SK-N-SH treated with all-trans-retinoic acid at 6 μM for 48 hours (cell line): ENCODE results near the gene RASSF9.

Experiments used
- ATAC-seq: fragments of 200-7000 bp; cut with Tn5 transposase; 3 replicates; pipeline ENCODE4 v1.9.1; 2020; ENCODE audit warnings: mild to moderate bottlenecking, moderate library complexity
- ARNTL ChIP-seq: fragments of 450-650 bp; formaldehyde crosslinking; IDR thresholded peaks from 2 replicates; pipeline ENCODE4 v1.5.0; 2020; ENCODE audit warnings: low read depth, mild to moderate bottlenecking, moderate library complexity, borderline replicate concordance
- BACH2 ChIP-seq: fragments of 250-450 bp; sonication (Bioruptor Pico); IDR thresholded peaks from 2 replicates; pipeline ENCODE4 v1.9.0; 2021; ENCODE audit warnings: mild to moderate bottlenecking, borderline replicate concordance
- CSDC2 ChIP-seq: fragments of 250-450 bp; sonication (Bioruptor Pico); IDR thresholded peaks from 2 replicates; pipeline ENCODE4 v1.5.0; 2020; ENCODE audit warnings: mild to moderate bottlenecking, moderate library complexity
- ESRRG ChIP-seq: fragments of 250-450 bp; sonication (Bioruptor Pico); IDR thresholded peaks from 2 replicates; pipeline ENCODE4 v1.6.1; 2021; ENCODE audit warnings: mild to moderate bottlenecking
- GLIS3 ChIP-seq: fragments of 250-450 bp; sonication (Bioruptor Pico); IDR thresholded peaks from 2 replicates; pipeline ENCODE4 v1.5.0; 2020; ENCODE audit warnings: mild to moderate bottlenecking, moderate library complexity
- ISL1 ChIP-seq: fragments of 250-450 bp; sonication (Bioruptor Pico); IDR thresholded peaks from 2 replicates; pipeline ENCODE4 v2.1.2; 2022; ENCODE audit warnings: mild to moderate bottlenecking, moderate library complexity
- OSR1 ChIP-seq: fragments of 250-450 bp; sonication (Bioruptor Pico); IDR thresholded peaks from 2 replicates; pipeline ENCODE4 v1.8.0; 2022; ENCODE audit warnings: moderate library complexity, mild to moderate bottlenecking, inconsistent platforms
- PPARA ChIP-seq: fragments of 250-450 bp; sonication (Bioruptor Pico); IDR thresholded peaks from 2 replicates; pipeline ENCODE4 v1.5.0; 2020; ENCODE audit warnings: mild to moderate bottlenecking, borderline replicate concordance
- RARB ChIP-seq: fragments of 250-450 bp; sonication (Bioruptor Pico); IDR thresholded peaks from 2 replicates; pipeline ENCODE4 v1.8.0; 2021; ENCODE audit warnings: mild to moderate bottlenecking, moderate library complexity
- SNAI2 ChIP-seq: fragments of 250-450 bp; sonication (Bioruptor Pico); IDR thresholded peaks from 2 replicates; pipeline ENCODE4 v1.5.0; 2020; ENCODE audit warnings: mild to moderate bottlenecking, moderate library complexity
- TOX ChIP-seq: fragments of 250-450 bp; sonication (Bioruptor Pico); IDR thresholded peaks from 2 replicates; pipeline ENCODE4 v1.8.0; 2021; ENCODE audit warnings: mild to moderate bottlenecking, moderate library complexity, borderline replicate concordance
- ZFP3 ChIP-seq: fragments of 250-450 bp; sonication (Bioruptor Pico); IDR thresholded peaks from 2 replicates; pipeline ENCODE4 v1.5.0; 2020; ENCODE audit warnings: mild to moderate bottlenecking, moderate library complexity
- ZFP30 ChIP-seq: fragments of 450-650 bp; formaldehyde crosslinking; IDR thresholded peaks from 2 replicates; pipeline ENCODE4 v1.5.0; 2022; ENCODE audit warnings: mild to moderate bottlenecking, moderate library complexity
- ZNF565 ChIP-seq: fragments of 450-650 bp; formaldehyde crosslinking; conservative IDR thresholded peaks from 2 replicates; pipeline ENCODE4 v1.5.0; 2020; ENCODE audit warnings: low read depth, mild to moderate bottlenecking, moderate library complexity
- ZNF70 ChIP-seq: fragments of 450-650 bp; formaldehyde crosslinking; IDR thresholded peaks from 2 replicates; pipeline ENCODE4 v1.5.0; 2020; ENCODE audit warnings: mild to moderate bottlenecking, moderate library complexity
- ZNF8 ChIP-seq: fragments of 450-650 bp; formaldehyde crosslinking; IDR thresholded peaks from 2 replicates; pipeline ENCODE4 v1.5.0; 2020; ENCODE audit warnings: mild to moderate bottlenecking, moderate library complexity
- TF ChIP-seq, protein P1 (sequence below): fragments of 250-450 bp; sonication (Bioruptor Pico); IDR thresholded peaks from 2 replicates; pipeline ENCODE4 v1.5.1; 2020; ENCODE audit warnings: low read depth, mild to moderate bottlenecking, moderate library complexity
- TF ChIP-seq, protein P2 (sequence below): fragments of 250-450 bp; sonication (Bioruptor Pico); IDR thresholded peaks from 2 replicates; pipeline ENCODE4 v1.5.0; 2020; ENCODE audit warnings: mild to moderate bottlenecking, moderate library complexity
- TF ChIP-seq, protein P3 (sequence below): fragments of 250-450 bp; sonication (Bioruptor Pico); IDR thresholded peaks from 2 replicates; pipeline ENCODE4 v1.8.0; 2020; ENCODE audit warnings: mild to moderate bottlenecking, moderate library complexity, borderline replicate concordance
- TF ChIP-seq, protein P4 (sequence below): fragments of 250-450 bp; sonication (Bioruptor Pico); IDR thresholded peaks from 2 replicates; pipeline ENCODE4 v1.8.0; 2021; ENCODE audit warnings: low read depth, mild to moderate bottlenecking, moderate library complexity, borderline replicate concordance

The RASSF9 gene

DNA sequence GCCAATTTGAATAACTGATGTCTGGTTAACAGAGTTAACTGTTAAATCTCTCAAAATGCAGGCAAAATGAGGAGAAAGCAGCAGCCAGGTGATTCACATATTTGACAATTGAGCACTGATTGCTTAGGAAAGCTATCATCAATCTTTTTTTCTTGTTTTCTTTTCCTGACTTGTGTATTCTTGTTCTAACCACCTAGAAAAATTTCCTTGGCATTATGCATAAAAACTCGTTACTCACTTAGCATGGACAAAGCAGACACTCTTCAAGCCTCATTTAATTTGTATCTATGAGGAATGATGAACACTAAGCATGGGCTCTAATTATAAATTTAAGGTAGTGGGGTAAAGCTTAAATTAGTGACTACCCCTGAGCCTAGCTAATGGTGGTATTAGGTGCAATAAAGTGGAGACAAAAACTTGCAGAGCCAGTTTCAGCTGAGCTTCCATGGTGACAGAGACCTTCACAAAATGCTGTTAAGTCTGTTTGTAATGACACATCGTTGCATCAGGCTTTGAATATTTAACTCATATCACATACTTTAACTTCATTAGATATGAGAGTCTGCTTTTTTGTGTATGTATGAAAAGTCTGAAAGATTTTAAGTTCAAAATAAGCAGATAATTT is 52.0 kb downstream of the RASSF9 start (continued):
- TF ChIP-seq GLIS3 (CRISPR knock-in tag): no peak
- TF ChIP-seq ZNF70 (CRISPR knock-in tag): no peak

DNA sequence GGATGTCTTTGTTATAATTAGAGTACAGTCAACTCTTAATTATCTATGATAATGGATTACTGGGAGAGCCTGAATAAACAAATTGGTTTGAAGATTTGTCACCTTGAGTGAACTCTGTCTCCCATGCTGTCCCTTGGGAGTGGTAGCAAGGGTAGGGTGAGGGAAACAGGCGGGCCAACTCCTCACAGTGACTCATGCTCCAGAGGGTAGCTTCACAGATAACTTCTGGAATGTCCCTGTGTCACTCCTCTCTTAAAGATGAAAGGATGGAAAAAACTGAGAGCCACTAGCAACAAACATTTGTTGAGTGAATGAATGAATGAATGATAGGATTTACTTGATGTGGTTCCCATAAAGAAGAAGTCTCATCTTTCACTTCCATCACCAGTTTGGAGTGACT is 53.5 kb downstream of the RASSF9 start:
- no peak for ATAC-seq
- no peak for TF ChIP-seq TOX
- no peak for TF ChIP-seq ISL1 (CRISPR knock-in tag)
- no peak for TF ChIP-seq PPARA (CRISPR knock-in tag)
- TF ChIP-seq, protein P1, sequence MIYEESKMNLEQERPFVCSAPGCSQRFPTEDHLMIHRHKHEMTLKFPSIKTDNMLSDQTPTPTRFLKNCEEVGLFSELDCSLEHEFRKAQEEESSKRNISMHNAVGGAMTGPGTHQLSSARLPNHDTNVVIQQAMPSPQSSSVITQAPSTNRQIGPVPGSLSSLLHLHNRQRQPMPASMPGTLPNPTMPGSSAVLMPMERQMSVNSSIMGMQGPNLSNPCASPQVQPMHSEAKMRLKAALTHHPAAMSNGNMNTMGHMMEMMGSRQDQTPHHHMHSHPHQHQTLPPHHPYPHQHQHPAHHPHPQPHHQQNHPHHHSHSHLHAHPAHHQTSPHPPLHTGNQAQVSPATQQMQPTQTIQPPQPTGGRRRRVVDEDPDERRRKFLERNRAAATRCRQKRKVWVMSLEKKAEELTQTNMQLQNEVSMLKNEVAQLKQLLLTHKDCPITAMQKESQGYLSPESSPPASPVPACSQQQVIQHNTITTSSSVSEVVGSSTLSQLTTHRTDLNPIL (CRISPR knock-in tag): no peak
- no peak for TF ChIP-seq SNAI2 (CRISPR knock-in tag)

DNA sequence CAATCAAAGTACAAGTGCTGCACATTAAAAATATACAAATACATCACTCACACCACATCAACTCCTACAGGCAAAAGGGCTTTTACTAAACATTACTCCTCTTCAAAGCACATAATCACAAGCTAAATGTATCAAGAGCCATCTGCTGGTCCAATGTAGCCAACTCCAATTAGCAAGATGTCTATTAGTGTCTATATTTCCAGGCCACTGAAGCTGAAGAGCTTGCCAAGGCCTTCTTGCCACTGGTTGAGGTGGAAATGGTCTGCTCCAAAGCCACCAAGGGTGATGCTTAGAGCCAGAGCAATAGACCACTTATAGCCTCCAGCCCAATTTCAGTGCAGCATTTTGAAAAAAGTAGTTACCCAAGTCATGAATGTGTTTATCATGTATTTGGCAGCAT is 54.4 kb downstream of the RASSF9 start:
- TF ChIP-seq SNAI2 (CRISPR knock-in tag) (no peak), ZNF8 (no peak), PPARA (CRISPR knock-in tag) (no peak), BACH2 (CRISPR knock-in tag) (no peak), OSR1 (no peak), RARB (CRISPR knock-in tag) (no peak), ESRRG (CRISPR knock-in tag) (no peak)
- TF ChIP-seq, protein P2, sequence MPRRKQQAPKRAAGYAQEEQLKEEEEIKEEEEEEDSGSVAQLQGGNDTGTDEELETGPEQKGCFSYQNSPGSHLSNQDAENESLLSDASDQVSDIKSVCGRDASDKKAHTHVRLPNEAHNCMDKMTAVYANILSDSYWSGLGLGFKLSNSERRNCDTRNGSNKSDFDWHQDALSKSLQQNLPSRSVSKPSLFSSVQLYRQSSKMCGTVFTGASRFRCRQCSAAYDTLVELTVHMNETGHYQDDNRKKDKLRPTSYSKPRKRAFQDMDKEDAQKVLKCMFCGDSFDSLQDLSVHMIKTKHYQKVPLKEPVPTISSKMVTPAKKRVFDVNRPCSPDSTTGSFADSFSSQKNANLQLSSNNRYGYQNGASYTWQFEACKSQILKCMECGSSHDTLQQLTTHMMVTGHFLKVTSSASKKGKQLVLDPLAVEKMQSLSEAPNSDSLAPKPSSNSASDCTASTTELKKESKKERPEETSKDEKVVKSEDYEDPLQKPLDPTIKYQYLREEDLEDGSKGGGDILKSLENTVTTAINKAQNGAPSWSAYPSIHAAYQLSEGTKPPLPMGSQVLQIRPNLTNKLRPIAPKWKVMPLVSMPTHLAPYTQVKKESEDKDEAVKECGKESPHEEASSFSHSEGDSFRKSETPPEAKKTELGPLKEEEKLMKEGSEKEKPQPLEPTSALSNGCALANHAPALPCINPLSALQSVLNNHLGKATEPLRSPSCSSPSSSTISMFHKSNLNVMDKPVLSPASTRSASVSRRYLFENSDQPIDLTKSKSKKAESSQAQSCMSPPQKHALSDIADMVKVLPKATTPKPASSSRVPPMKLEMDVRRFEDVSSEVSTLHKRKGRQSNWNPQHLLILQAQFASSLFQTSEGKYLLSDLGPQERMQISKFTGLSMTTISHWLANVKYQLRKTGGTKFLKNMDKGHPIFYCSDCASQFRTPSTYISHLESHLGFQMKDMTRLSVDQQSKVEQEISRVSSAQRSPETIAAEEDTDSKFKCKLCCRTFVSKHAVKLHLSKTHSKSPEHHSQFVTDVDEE (CRISPR knock-in tag): no peak
- TF ChIP-seq, protein P3, sequence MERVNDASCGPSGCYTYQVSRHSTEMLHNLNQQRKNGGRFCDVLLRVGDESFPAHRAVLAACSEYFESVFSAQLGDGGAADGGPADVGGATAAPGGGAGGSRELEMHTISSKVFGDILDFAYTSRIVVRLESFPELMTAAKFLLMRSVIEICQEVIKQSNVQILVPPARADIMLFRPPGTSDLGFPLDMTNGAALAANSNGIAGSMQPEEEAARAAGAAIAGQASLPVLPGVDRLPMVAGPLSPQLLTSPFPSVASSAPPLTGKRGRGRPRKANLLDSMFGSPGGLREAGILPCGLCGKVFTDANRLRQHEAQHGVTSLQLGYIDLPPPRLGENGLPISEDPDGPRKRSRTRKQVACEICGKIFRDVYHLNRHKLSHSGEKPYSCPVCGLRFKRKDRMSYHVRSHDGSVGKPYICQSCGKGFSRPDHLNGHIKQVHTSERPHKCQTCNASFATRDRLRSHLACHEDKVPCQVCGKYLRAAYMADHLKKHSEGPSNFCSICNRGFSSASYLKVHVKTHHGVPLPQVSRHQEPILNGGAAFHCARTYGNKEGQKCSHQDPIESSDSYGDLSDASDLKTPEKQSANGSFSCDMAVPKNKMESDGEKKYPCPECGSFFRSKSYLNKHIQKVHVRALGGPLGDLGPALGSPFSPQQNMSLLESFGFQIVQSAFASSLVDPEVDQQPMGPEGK (CRISPR knock-in tag): no peak
- ATAC-seq: no peak

DNA sequence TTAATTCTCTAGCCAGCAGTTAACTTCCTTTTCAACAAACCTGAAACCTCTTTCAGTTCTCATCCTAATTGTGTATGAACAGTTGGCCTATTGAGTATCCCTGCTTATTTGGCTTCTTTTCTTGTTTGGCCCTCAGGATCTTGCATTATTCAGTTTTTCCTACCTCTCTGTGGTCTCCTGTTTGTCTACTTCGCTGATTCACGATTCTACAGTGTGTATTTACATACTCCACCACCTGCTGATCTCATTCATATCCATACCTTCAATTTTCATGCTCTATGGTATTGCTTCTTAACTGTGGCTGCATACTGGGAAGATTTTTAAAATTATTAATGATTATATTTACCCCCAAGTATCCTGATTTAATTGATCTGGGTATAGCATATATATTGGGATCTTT is 56.4 kb downstream of the RASSF9 start:
- TF ChIP-seq, protein P4, sequence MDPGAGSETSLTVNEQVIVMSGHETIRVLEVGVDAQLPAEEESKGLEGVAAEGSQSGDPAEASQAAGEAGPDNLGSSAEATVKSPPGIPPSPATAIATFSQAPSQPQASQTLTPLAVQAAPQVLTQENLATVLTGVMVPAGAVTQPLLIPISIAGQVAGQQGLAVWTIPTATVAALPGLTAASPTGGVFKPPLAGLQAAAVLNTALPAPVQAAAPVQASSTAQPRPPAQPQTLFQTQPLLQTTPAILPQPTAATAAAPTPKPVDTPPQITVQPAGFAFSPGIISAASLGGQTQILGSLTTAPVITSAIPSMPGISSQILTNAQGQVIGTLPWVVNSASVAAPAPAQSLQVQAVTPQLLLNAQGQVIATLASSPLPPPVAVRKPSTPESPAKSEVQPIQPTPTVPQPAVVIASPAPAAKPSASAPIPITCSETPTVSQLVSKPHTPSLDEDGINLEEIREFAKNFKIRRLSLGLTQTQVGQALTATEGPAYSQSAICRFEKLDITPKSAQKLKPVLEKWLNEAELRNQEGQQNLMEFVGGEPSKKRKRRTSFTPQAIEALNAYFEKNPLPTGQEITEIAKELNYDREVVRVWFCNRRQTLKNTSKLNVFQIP (CRISPR knock-in tag): no peak
- TF ChIP-seq OSR1 (no peak), TOX (no peak), RARB (CRISPR knock-in tag) (no peak), ZNF70 (CRISPR knock-in tag) (no peak), BACH2 (CRISPR knock-in tag) (no peak), GLIS3 (CRISPR knock-in tag) (no peak), ZNF8 (no peak), ARNTL (CRISPR knock-in tag) (no peak), PPARA (CRISPR knock-in tag) (no peak), ZFP3 (CRISPR knock-in tag) (no peak), ZFP30 (CRISPR knock-in tag) (no peak), CSDC2 (CRISPR knock-in tag) (no peak), ISL1 (CRISPR knock-in tag) (no peak), ZNF565 (CRISPR knock-in tag) (no peak), SNAI2 (CRISPR knock-in tag) (no peak)
- TF ChIP-seq, protein P1 (CRISPR knock-in tag): no peak
- TF ChIP-seq, protein P2 (CRISPR knock-in tag): no peak
- ATAC-seq: no peak
